Activated CD8-positive, alpha-beta T cell treated with anti-CD3 and anti-CD28 coated beads, Interleukin-2, amount 10 ng/mL, durations not matched to agents 7 days and 5 days (primary cell): ENCODE measurements around the gene ZFPL1. TPM values are rescaled to one million over a fixed set of nuclear protein-coding genes. Genes with fewer than 3 reads are reported as not detected.
"Not testable (repeated sequence)": the region's sequence is repeated elsewhere in the genome, so short reads cannot be mapped to it uniquely, and the experiment has no call there.

Experiments used
- ATAC-seq: fragments of 150-1000 bp; cut with Tn5 transposase; one replicate; pipeline ENCODE4 v1.10.0; 2021; ENCODE audit warnings: moderate library complexity
- CTCF ChIA-PET: fragments of 350-600 bp; sonication (Branson Sonifier 250); formaldehyde crosslinking; loops from one replicate; lab custom pipeline; 2021; ENCODE audit warnings: antibody characterized with exemption; lab: Charles Lee
- POLR2A ChIA-PET: fragments of 350-600 bp; sonication (Branson Sonifier 250); formaldehyde crosslinking; loops from one replicate; lab custom pipeline; 2021; ENCODE audit warnings: antibody characterized with exemption; lab: Charles Lee
- DNase-seq: peaks from one replicate; pipeline ENCODE4 v3.0.0-alpha.2; 2020
- H3K27ac Mint-ChIP-seq: one replicate; pipeline ENCODE4 v1.8.0; 2021; ENCODE audit warnings: mild to moderate bottlenecking, mixed read lengths
- H3K27me3 Mint-ChIP-seq: one replicate; pipeline ENCODE4 v1.8.0; 2021; ENCODE audit warnings: low read depth, mixed read lengths
- H3K36me3 Mint-ChIP-seq: one replicate; pipeline ENCODE4 v1.8.0; 2021; ENCODE audit warnings: low read depth, mixed read lengths
- H3K4me1 Mint-ChIP-seq: one replicate; pipeline ENCODE4 v1.8.0; 2021; ENCODE audit warnings: low read depth, mixed read lengths
- H3K4me3 Mint-ChIP-seq: one replicate; pipeline ENCODE4 v1.8.0; 2021; ENCODE audit warnings: mild to moderate bottlenecking, mixed read lengths
- H3K9me3 Mint-ChIP-seq: one replicate; pipeline ENCODE4 v1.8.0; 2022; ENCODE audit warnings: mixed read lengths; ENCODE audit not compliant: insufficient read depth
- total RNA-seq, 2 experiments: library from RNA; stranded (reverse); gene quantifications; one replicate each; pipeline ENCODE4 v1.2.3, GENCODE V29; 2021

Gene ZFPL1
- total RNA-seq, 2 experiments from 2014 or later, result 28.0 to 28.8 TPM

GRCh38 chr11:65115361-65116082 is 31.5 kb downstream of the ZFPL1 start:
- Mint-ChIP-seq H3K4me3 (peak overlapping the region; percentile 90), H3K4me1 (peaks cover 68% of the 10 kb centered on the region), H3K27me3 (no peaks in the 10 kb centered on the region), H3K27ac (peak overlapping the region; percentile 97), H3K36me3 (peaks cover 40% of the 10 kb centered on the region), H3K9me3 (no peaks in the 10 kb centered on the region)
- no peak for ATAC-seq
- DNase-seq, result no peak
- ChIA-PET CTCF (interaction anchor here (3.0 kb wide), 1 partner anchor 20 kb away, joined by 17 read pairs; the partner anchor contains the start of gene SYVN1), POLR2A (interaction anchor here (3.4 kb wide), 1 partner anchor 19 kb away, joined by 14 read pairs; the partner anchor contains the start of gene VPS51)

DNA sequence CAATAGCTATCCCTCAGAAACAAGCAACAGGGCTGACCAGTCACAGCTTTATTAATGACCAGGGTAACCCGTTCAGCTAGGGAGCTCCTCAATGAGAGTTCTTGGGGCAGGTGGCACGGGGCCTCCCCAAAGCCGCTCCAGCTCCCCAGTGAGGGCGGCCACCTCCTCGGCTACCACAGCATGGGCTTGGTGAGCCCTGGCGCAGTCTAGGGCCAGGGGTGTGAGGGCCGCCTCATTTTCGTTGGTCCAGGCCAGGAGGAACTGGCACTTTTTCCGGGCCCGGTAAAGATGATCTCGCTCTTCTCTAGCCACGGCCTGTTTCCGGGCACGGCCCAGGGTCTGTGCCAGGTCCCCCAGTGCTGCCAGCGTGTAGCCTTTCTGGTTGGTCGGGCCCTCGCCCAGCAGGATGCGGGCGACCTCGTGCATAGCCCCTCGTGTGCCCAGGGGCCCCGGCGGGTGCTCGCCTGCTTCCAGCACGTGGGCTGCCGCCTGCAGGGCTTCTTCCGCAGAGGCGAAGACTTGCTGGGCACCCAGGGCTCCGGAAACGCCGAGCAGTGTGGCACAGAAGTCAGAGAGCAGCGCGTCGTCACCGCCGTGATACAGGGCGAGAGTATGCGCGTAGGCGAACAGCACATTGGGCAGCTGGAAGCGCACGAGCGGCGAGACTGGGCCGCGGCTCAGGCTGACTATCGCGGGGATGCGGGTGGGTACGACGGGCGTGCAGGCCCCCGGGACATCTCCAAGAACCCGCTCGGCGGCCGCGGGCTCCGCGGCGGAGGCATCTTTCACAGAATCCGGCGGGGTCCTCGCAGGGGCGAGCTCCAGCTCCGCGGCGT is 32.6 kb downstream of the ZFPL1 start:
- Mint-ChIP-seq H3K4me3 (peak overlapping the region; percentile 90), H3K9me3 (no peaks in the 10 kb centered on the region), H3K4me1 (peaks cover 66% of the 10 kb centered on the region), H3K36me3 (peaks cover 48% of the 10 kb centered on the region), H3K27ac (peak overlapping the region; percentile 97), H3K27me3 (no peaks in the 10 kb centered on the region)
- peak; percentile 3 for ATAC-seq
- peak; percentile 72 for DNase-seq
- ChIA-PET POLR2A (interaction anchor here (1.0 to 3.4 kb wide), 8 partner anchors 14 to 239 kb away, joined by 3 to 14 read pairs (median 8); partner anchors contain the start of genes ARL2, POLA2, SAC3D1 and VPS51), CTCF (interaction anchor here (0.9 to 3.0 kb wide), 19 partner anchors 13 to 272 kb away, joined by 3 to 17 read pairs (median 6); partner anchors contain the start of genes ARL2, CAPN1, CDC42BPG and CDCA5)

- H3K27ac Mint-ChIP-seq, result peak within 1 kb of the TSS; percentile 97
- peaks cover 56% of the 10 kb centered on the region for H3K36me3 Mint-ChIP-seq
- H3K4me1 Mint-ChIP-seq, result peaks cover 63% of the 10 kb centered on the region
- H3K27me3 Mint-ChIP-seq, result no peaks in the 10 kb centered on the region
- ATAC-seq (peak; percentile 66), DNase-seq (peak; percentile 100)
- POLR2A ChIA-PET, result interaction anchor here (0.6 to 3.4 kb wide), 15 partner anchors 10 to 659 kb away, joined by 3 to 14 read pairs (median 4); partner anchors contain the start of genes ARL2, EHBP1L1, POLA2 and SAC3D1
- no peaks in the 10 kb centered on the region for H3K9me3 Mint-ChIP-seq
- CTCF ChIA-PET, result interaction anchor here (0.6 to 3.0 kb wide), 33 partner anchors 7 to 800 kb away, joined by 3 to 17 read pairs (median 5); partner anchors contain the start of genes ARL2, CAPN1, CDC42BPG and CDCA5
- H3K4me3 Mint-ChIP-seq, result peak within 1 kb of the TSS; percentile 90
Observed at GRCh38 chr11:65117206-65118096, 33.4 kb downstream of the ZFPL1 start, which contains the start of gene ZNHIT2. Gene ZNHIT2 (minus strand): TSS chr11:65117701. CDS start chr11:65117653, 48 bp downstream.

- H3K27me3 Mint-ChIP-seq, result no peaks in the 10 kb centered on the region
- peaks cover 64% of the 10 kb centered on the region for H3K4me1 Mint-ChIP-seq
- H3K4me3 Mint-ChIP-seq, result peak overlapping the region; percentile 90
- CTCF ChIA-PET, result interaction anchor here (0.6 to 3.0 kb wide), 24 partner anchors 8 to 379 kb away, joined by 3 to 17 read pairs (median 6); partner anchors contain the start of genes ARL2, SAC3D1, SF1 and SYVN1
- H3K9me3 Mint-ChIP-seq, result no peaks in the 10 kb centered on the region
- POLR2A ChIA-PET, result interaction anchor here (0.6 to 3.4 kb wide), 15 partner anchors 9 to 658 kb away, joined by 3 to 14 read pairs (median 4); partner anchors contain the start of genes ARL2, EHBP1L1, POLA2 and SAC3D1
- peak overlapping the region; percentile 97 for H3K27ac Mint-ChIP-seq
- ATAC-seq (no peak), DNase-seq (no peak)
- peaks cover 60% of the 10 kb centered on the region for H3K36me3 Mint-ChIP-seq
Observed at GRCh38 chr11:65118097-65118837, 34.2 kb downstream of the ZFPL1 start.

- Mint-ChIP-seq H3K27ac (peak overlapping the region; percentile 69), H3K4me1 (peaks cover 58% of the 10 kb centered on the region), H3K36me3 (peaks cover 61% of the 10 kb centered on the region)
- ATAC-seq, H3K27me3 Mint-ChIP-seq, H3K4me3 Mint-ChIP-seq, DNase-seq, H3K9me3 Mint-ChIP-seq: not testable (repeated sequence)
- ChIA-PET POLR2A (interaction anchor here (0.9 to 2.8 kb wide), 6 partner anchors 22 to 456 kb away, joined by 3 to 12 read pairs (median 4); partner anchors contain the start of genes ARL2, EHBP1L1, POLA2 and SAC3D1), CTCF (interaction anchor here (0.6 to 3.0 kb wide), 15 partner anchors 9 to 315 kb away, joined by 3 to 17 read pairs (median 6); partner anchors contain the start of genes ARL2, SYVN1 and VPS51)
Observed at GRCh38 chr11:65118891-65119669, 35.1 kb downstream of the ZFPL1 start.

DNA sequence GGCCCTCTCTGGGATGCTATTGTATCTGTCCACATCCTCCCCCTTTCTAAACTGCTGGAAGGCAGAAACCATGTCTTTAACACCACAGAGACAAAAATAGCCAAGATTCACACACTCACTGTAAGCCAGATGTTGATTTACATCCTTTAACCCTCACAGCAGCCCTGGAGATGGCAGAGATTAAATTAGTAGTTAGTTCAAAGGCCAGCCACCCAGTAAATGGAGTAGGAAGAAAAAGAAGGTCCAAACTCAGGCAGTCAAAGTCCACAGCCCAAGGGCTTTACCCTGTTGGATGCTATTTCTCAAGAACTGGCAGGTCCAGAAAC is 35.6 kb downstream of the ZFPL1 start:
- ATAC-seq (no peak), DNase-seq (no peak)
- ChIA-PET POLR2A (interaction anchor here (1.1 to 1.3 kb wide), 2 partner anchors 79 to 316 kb away, joined by 3 read pairs; partner anchors contain the start of gene SAC3D1), CTCF (interaction anchor here (0.6 to 3.5 kb wide), 7 partner anchors 8 to 271 kb away, joined by 3 to 56 read pairs (median 4); partner anchors contain the start of gene TM7SF2)
- H3K27me3 Mint-ChIP-seq, result no peaks in the 10 kb centered on the region
- H3K27ac Mint-ChIP-seq, result peak overlapping the region; percentile 99
- no peaks in the 10 kb centered on the region for H3K9me3 Mint-ChIP-seq
- H3K4me1 Mint-ChIP-seq, result peaks cover 63% of the 10 kb centered on the region
- H3K36me3 Mint-ChIP-seq, result peaks cover 64% of the 10 kb centered on the region
- H3K4me3 Mint-ChIP-seq, result peak overlapping the region; percentile 100

GRCh38 chr11:65120831-65121230 is 36.8 kb downstream of the ZFPL1 start:
- ChIA-PET CTCF (interaction anchor here (0.8 to 3.5 kb wide), 10 partner anchors 9 to 342 kb away, joined by 3 to 56 read pairs (median 4); partner anchors contain the start of genes ARL2, CAPN1, SAC3D1 and TM7SF2), POLR2A (interaction anchor here (0.5 to 2.9 kb wide), 9 partner anchors 9 to 247 kb away, joined by 3 to 31 read pairs (median 7); partner anchors contain the start of genes ARL2, SAC3D1, SYVN1 and TM7SF2)
- Mint-ChIP-seq H3K9me3 (no peaks in the 10 kb centered on the region), H3K4me1 (peaks cover 57% of the 10 kb centered on the region), H3K27me3 (no peaks in the 10 kb centered on the region), H3K36me3 (peaks cover 63% of the 10 kb centered on the region), H3K27ac (peak overlapping the region; percentile 99), H3K4me3 (peak overlapping the region; percentile 100)
- DNase-seq (no peak), ATAC-seq (no peak)

DNA sequence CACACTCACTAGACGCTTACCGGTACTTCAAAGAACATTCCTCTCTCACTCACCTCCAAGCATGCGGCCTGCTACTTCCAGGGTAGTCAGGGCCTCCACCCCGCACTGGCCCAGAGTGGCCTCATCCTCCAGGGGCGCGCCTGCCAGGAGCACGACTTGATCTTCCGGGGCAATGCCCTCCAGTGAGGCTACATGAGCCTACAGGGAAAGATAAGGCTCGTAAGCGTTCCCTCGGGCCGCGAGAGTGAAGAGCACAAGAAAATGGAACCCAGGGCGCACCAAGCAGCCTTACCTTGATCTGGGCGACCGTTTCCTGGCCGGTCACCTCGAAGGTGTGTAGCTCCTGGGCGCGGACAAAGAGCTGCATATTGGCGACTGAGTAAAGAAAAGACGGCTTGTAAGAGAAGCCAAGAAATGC is 37.4 kb downstream of the ZFPL1 start:
- peak; percentile 44 for DNase-seq
- Mint-ChIP-seq H3K4me3 (peak overlapping the region; percentile 100), H3K27ac (peak overlapping the region; percentile 99), H3K36me3 (peaks cover 68% of the 10 kb centered on the region), H3K27me3 (no peaks in the 10 kb centered on the region), H3K4me1 (peaks cover 51% of the 10 kb centered on the region), H3K9me3 (no peaks in the 10 kb centered on the region)
- ChIA-PET CTCF (interaction anchor here (0.8 to 3.5 kb wide), 16 partner anchors 10 to 277 kb away, joined by 3 to 56 read pairs (median 4); partner anchors contain the start of genes ARL2, CAPN1, CDC42BPG and SAC3D1), POLR2A (interaction anchor here (0.6 to 2.9 kb wide), 28 partner anchors 9 to 379 kb away, joined by 3 to 31 read pairs (median 4); partner anchors contain the start of genes ARL2, ATG2A, CAPN1 and CDCA5)
- peak; percentile 1 for ATAC-seq
